Measurements from ENCODE around the gene STARD10. TPM values are rescaled to one million over a fixed set of nuclear protein-coding genes. Genes with fewer than 3 reads are reported as not detected.
"Not testable (repeated sequence)": the region's sequence is repeated elsewhere in the genome, so short reads cannot be mapped to it uniquely, and the experiment has no call there.

STARD10 gene
- total RNA-seq, 1 donor from 2014 or later: 20.9 TPM

DNA sequence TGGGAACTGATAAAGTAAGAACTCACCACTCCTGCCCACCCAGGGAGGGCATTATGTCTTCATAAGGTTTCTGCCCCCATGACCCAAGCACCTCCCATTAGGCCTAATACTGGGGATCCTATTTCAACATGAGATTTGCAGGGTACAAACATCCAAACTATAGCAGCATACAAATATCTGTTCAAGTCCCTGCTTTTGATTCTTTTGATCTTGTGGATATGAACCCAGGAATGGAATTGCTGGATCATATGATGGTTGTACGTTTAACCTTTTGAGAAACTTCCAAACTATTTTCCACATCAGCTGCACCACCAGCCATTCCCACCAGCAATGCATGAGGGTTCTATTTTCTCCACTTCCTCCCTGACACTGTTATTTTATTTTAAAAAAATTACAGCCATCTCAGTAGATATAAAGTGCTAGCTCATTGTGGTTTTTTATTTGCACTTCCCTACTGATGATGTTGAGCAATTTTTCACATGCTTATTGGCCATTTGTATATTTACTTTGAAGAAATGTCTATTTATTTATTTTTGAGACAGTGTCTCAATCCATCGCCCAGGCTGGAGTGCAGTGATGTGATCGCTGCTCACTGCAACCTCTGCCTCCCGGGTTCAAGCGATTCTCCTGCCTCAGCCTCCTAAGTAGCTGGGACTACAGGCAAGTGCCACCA is 13.3 kb upstream of the STARD10 start:
- TF ChIP-seq, protein P1, sequence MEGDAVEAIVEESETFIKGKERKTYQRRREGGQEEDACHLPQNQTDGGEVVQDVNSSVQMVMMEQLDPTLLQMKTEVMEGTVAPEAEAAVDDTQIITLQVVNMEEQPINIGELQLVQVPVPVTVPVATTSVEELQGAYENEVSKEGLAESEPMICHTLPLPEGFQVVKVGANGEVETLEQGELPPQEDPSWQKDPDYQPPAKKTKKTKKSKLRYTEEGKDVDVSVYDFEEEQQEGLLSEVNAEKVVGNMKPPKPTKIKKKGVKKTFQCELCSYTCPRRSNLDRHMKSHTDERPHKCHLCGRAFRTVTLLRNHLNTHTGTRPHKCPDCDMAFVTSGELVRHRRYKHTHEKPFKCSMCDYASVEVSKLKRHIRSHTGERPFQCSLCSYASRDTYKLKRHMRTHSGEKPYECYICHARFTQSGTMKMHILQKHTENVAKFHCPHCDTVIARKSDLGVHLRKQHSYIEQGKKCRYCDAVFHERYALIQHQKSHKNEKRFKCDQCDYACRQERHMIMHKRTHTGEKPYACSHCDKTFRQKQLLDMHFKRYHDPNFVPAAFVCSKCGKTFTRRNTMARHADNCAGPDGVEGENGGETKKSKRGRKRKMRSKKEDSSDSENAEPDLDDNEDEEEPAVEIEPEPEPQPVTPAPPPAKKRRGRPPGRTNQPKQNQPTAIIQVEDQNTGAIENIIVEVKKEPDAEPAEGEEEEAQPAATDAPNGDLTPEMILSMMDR (IDR thresholded peaks at IDR 0.05): no peak

DNA sequence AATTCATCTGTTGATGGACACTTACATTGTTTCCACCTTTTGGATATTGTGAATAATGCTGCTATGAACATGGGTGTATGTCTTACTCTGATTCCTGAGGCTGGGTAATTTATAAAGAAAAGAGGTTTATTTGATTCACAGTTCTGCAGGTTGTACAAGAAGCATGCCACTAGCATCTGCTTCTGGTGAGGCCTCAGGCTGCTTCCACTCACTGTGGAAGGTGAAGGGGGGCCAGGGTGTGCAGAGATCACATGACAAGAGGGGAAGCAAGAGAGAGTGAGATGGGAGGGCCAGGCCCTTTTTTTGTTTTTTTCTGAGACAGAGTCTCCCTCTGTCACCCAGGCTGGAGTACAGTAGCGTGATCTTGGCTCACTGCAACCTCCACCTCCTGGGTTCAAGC is 12.5 kb upstream of the STARD10 start:
- H3K27ac ChIP-seq; intact Hi-C loops (cut with DNase I): not testable (repeated sequence)

More for the DNA sequence above, 13.3 kb upstream of the STARD10 start:
- intact Hi-C loops (cut with DNase I): no loop called here
- Histone ChIP-seq H3K27ac (peak overlapping the region in 1 of 2 donors; percentile 42), H3K9me3 (no peaks in the 10 kb centered on the region), H3K27me3 (no peaks in the 10 kb centered on the region), H3K4me3 (no peak overlapping the region), H3K36me3 (peaks cover 6 to 10% of the 10 kb centered on the region in 2 donors), H3K4me1 (peaks cover 0 to 6% of the 10 kb centered on the region in 2 donors)
- DNase-seq (ENCODE audit: low spot score in 2 of 2): no peak

DNA sequence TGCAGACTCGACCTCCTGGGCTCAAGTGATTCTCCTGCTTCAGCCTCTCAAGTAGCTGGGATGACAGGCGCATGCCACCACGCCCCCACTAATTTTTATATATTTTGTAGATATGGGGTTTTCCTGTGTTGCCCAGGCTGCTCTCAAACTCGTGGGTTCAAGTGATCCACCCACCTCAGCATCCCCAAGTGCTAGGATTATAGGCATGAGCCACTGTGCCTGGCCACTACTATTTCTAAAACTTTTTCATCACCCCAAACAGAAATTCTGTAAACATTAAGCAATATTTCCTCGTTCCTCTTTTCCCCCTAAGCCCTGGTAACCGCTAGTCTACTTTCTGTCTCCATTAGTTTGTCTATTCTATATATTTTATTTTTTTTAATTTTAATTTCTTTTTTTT is 11.4 kb upstream of the STARD10 start:
- Histone ChIP-seq H3K4me1 (no peaks in the 10 kb centered on the region), H3K9me3 (no peaks in the 10 kb centered on the region), H3K27me3 (no peaks in the 10 kb centered on the region), H3K27ac (no peak overlapping the region), H3K36me3 (peaks cover 6% of the 10 kb centered on the region in 2 donors), H3K4me3 (no peak overlapping the region)
- TF ChIP-seq, protein P1 (IDR thresholded peaks at IDR 0.05): no peak
- intact Hi-C loops (cut with DNase I): no loop called here
- DNase-seq (ENCODE audit: low spot score in 2 of 2): no peak

More for the DNA sequence above, 12.5 kb upstream of the STARD10 start:
- H3K9me3 ChIP-seq; H3K4me1 ChIP-seq; H3K4me3 ChIP-seq; H3K27me3 ChIP-seq; DNase-seq (ENCODE audit: low spot score in 2 of 2): not testable (repeated sequence)
- H3K36me3 ChIP-seq: peaks cover 6 to 10% of the 10 kb centered on the region in 2 donors

DNA sequence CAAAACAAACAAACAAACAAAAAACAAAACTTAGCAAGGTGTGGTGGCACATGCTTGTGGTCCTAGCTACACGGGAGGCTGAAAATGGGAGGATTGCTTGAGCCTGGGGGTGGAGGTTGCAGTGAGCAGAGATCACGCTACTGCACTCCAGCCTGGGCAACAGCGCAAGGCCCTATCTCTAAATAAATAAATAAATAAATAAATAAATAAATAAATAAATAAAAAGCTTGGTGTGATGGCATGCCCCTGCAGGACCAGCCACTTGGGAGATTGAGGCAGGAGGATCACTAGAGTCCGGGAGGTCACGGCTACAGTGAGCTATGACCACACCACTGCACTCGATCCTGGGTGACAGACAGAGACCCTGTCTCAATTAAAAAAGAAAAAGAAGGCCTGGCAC is 9.0 kb upstream of the STARD10 start:
- no peak for DNase-seq (ENCODE audit: low spot score in 2 of 2)
- Histone ChIP-seq H3K36me3 (no peaks in the 10 kb centered on the region), H3K27me3 (no peaks in the 10 kb centered on the region), H3K4me1 (no peaks in the 10 kb centered on the region), H3K4me3 (no peak overlapping the region), H3K27ac (no peak overlapping the region), H3K9me3 (no peaks in the 10 kb centered on the region)
- intact Hi-C loops (cut with DNase I): no loop called here
- TF ChIP-seq, protein P1 (IDR thresholded peaks at IDR 0.05): no peak

GRCh38 chr11:72799441-72799840 is 5.6 kb upstream of the STARD10 start:
- no peaks in the 10 kb centered on the region for H3K36me3 ChIP-seq
- no peaks in the 10 kb centered on the region for H3K27me3 ChIP-seq
- H3K27ac ChIP-seq: no peak overlapping the region
- TF ChIP-seq, protein P1 (IDR thresholded peaks at IDR 0.05): no peak
- no peaks in the 10 kb centered on the region for H3K9me3 ChIP-seq
- H3K4me1 ChIP-seq: no peaks in the 10 kb centered on the region
- no peak for DNase-seq (ENCODE audit: low spot score in 2 of 2)
- intact Hi-C loops (cut with DNase I): no loop called here
- no peak overlapping the region for H3K4me3 ChIP-seq

DNA sequence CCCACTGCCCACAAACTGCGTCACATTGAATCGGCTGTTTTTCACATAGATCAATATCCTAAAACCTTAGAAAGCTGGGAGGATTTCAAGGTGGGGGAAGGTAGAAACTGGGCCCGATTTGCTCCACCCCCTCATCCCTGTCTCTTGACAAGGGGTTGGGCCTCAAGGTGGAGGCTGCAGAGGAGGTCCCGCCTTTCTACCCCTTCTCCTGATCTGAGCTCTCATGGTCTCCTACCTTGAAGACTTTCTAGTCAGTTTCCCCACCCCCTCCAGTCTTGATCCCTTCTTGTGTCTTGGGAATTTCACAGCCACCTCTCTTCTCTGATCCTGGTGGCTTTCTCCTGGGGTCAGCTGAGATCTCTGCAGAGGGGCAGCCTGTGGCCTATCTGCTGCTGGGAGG is 4.5 kb upstream of the STARD10 start:
- intact Hi-C loops (cut with DNase I): no loop called here
- H3K27ac ChIP-seq: no peak overlapping the region
- no peaks in the 10 kb centered on the region for H3K27me3 ChIP-seq
- no peaks in the 10 kb centered on the region for H3K36me3 ChIP-seq
- H3K4me1 ChIP-seq: no peaks in the 10 kb centered on the region
- H3K4me3 ChIP-seq: no peak overlapping the region
- TF ChIP-seq, protein P1 (IDR thresholded peaks at IDR 0.05): no peak
- H3K9me3 ChIP-seq: no peaks in the 10 kb centered on the region
- DNase-seq (ENCODE audit: low spot score in 2 of 2): no peak
